Ectodermal cell (in vitro differentiated cells): Measurements from ENCODE around the gene LRRC17.
"Not testable (repeated sequence)": the region's sequence is repeated elsewhere in the genome, so short reads cannot be mapped to it uniquely, and the experiment has no call there.

Experiments
- H3K27ac ChIP-seq: 2 replicates; pipeline ENCODE4 v1.7.0; 2013; ENCODE audit warnings: mild to moderate bottlenecking, low read depth, low read length; ENCODE audit not compliant: insufficient read depth, poor library complexity, severe bottlenecking
- H3K27me3 ChIP-seq: 2 replicates; pipeline ENCODE4 v1.7.0; 2013; ENCODE audit warnings: mild to moderate bottlenecking, low read length; ENCODE audit not compliant: insufficient read depth, control insufficient read depth, poor library complexity, severe bottlenecking
- H3K36me3 ChIP-seq: one replicate; pipeline ENCODE4 v1.7.0; 2013; ENCODE audit warnings: low read length; ENCODE audit not compliant: control insufficient read depth, insufficient read depth
- H3K4me1 ChIP-seq: one replicate; pipeline ENCODE4 v1.7.0; 2013; ENCODE audit warnings: low read length; ENCODE audit not compliant: control insufficient read depth, insufficient read depth
- H3K4me3 ChIP-seq: 2 replicates; pipeline ENCODE4 v1.7.0; 2013; ENCODE audit warnings: low read depth, low read length, control low read depth; ENCODE audit not compliant: insufficient read depth
- H3K9me3 ChIP-seq: 2 replicates; pipeline ENCODE4 v1.7.0; 2013; ENCODE audit warnings: mild to moderate bottlenecking, low read length, moderate library complexity; ENCODE audit not compliant: control insufficient read depth
- WGBS, 2 experiments: methylation state at CpG; one replicate each; pipeline ENCODE4 v1.1.7; 2013; ENCODE audit warnings: missing lambda C conversion rate in 2 of 2; 5-methylcytosine and 5-hydroxymethylcytosine counted together

Gene LRRC17

DNA sequence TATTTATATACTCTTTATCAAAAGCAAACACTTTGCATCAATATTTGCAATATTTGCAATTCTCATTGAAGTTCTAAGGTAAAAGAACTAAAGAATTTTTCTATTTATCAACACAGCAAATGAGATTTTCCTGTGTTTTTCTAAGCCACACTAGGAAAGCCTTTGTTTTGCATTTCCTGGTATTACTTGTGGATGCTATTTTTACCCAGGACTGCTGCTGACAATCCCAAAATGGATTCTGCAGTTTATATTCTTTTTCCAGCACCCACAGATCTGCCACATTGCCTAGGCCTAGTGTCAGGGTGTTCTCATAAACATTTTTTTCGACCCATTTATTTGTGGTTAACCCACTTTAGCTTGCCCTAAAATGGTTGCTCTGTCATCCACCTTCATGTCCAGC lies 25.9 kb downstream of the LRRC17 start:
- Histone ChIP-seq H3K36me3 (no peaks in the 10 kb centered on the region), H3K4me1 (peaks cover 31% of the 10 kb centered on the region), H3K4me3 (no peak overlapping the region), H3K9me3 (no peaks in the 10 kb centered on the region), H3K27ac (no peak overlapping the region), H3K27me3 (no peaks in the 10 kb centered on the region)
- WGBS, 2 experiments = 91 to 96% methylated on average over 1 of the region's 1 CpG

DNA sequence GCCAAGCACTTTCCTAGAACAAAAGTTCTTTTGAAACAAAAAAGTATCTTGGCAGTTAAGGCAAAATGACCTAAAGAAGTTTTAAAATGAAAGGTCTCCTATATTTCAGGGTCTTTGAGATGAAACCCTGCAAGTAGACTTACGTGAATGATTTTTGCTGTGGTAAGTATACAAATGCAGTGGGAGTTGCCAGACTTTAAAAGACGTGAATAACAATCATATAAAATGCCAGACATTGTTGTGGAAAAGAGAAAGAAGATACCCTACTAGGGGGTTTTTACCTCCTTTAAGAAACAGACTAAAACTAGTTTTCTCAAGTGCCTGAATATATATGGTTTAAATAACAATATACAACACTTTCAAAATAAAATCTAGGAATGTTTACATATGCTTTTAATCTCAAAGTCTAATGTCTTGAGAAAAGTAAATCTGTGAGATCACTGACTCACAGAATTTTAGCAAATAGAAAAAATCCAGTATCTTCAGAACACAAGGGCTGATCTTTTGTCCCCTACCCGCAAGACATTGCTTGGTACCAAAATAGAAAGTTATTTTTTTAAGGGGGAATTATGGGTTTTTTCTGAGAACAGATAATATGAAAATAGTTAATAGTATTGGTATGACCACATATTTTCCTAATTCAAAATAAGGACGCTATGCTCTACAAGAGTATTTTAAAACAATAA lies 29.5 kb downstream of the LRRC17 start:
- H3K36me3 ChIP-seq = no peaks in the 10 kb centered on the region
- peak overlapping the region; percentile 31 for H3K27ac ChIP-seq
- H3K9me3 ChIP-seq = no peaks in the 10 kb centered on the region
- WGBS, 2 experiments = 48 to 54% methylated on average over 2 to 4 of the region's 4 CpGs
- H3K27me3 ChIP-seq = no peaks in the 10 kb centered on the region
- no peak overlapping the region for H3K4me3 ChIP-seq
- H3K4me1 ChIP-seq = peaks cover 18% of the 10 kb centered on the region

DNA sequence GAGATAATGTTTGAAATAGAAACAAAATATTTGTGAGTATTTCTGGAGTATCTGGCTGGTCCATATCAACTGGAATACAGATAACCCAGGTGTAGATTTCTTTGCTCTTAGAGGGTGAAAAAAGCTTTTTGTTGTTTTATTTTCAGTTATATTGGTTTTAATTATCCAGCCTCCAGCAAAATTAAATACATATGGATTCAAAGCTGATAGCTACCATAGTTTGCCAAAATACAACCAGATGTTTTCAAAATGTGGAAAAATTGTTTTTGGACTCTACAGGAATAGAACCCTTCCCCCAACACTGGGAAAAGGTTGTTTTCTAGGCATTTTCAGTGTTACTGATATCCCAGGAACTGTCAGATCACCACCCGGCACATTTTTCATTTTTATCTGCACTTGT lies 30.1 kb downstream of the LRRC17 start:
- 81 to 94% methylated on average over 1 of the region's 1 CpG for WGBS, 2 experiments
- Histone ChIP-seq H3K4me1 (peaks cover 18% of the 10 kb centered on the region), H3K9me3 (no peaks in the 10 kb centered on the region), H3K36me3 (no peaks in the 10 kb centered on the region), H3K4me3 (no peak overlapping the region), H3K27me3 (no peaks in the 10 kb centered on the region), H3K27ac (no peak overlapping the region)

GRCh38 chr7:102943423-102944169 lies 30.8 kb downstream of the LRRC17 start:
- Histone ChIP-seq H3K4me1 (peaks cover 18% of the 10 kb centered on the region), H3K27me3 (no peaks in the 10 kb centered on the region), H3K9me3 (no peaks in the 10 kb centered on the region), H3K4me3 (no peak overlapping the region), H3K36me3 (no peaks in the 10 kb centered on the region), H3K27ac (no peak overlapping the region)
- WGBS, 2 experiments = 57% methylated on average over 5 of the region's 5 CpGs

DNA sequence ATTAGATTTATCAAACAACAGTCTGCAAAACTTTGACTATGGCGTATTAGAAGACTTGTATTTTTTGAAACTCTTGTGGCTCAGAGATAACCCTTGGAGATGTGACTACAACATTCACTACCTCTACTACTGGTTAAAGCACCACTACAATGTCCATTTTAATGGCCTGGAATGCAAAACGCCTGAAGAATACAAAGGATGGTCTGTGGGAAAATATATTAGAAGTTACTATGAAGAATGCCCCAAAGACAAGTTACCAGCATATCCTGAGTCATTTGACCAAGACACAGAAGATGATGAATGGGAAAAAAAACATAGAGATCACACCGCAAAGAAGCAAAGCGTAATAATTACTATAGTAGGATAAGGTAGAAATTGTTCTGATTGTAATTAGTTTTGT lies 31.4 kb downstream of the LRRC17 start:
- no peaks in the 10 kb centered on the region for H3K36me3 ChIP-seq
- no peak overlapping the region for H3K4me3 ChIP-seq
- H3K27me3 ChIP-seq = no peaks in the 10 kb centered on the region
- 85 to 92% methylated on average over 3 to 4 of the region's 4 CpGs for WGBS, 2 experiments
- H3K27ac ChIP-seq = no peak overlapping the region
- no peaks in the 10 kb centered on the region for H3K9me3 ChIP-seq
- H3K4me1 ChIP-seq = peaks cover 18% of the 10 kb centered on the region

GRCh38 chr7:102951839-102952238 lies 39.0 kb downstream of the LRRC17 start:
- no peak overlapping the region for H3K4me3 ChIP-seq
- no peak overlapping the region for H3K27ac ChIP-seq
- H3K36me3 ChIP-seq = no peaks in the 10 kb centered on the region
- no peaks in the 10 kb centered on the region for H3K27me3 ChIP-seq
- H3K9me3 ChIP-seq = no peaks in the 10 kb centered on the region
- H3K4me1 ChIP-seq = no peaks in the 10 kb centered on the region
- 94 to 95% methylated on average over 3 of the region's 3 CpGs for WGBS, 2 experiments

DNA sequence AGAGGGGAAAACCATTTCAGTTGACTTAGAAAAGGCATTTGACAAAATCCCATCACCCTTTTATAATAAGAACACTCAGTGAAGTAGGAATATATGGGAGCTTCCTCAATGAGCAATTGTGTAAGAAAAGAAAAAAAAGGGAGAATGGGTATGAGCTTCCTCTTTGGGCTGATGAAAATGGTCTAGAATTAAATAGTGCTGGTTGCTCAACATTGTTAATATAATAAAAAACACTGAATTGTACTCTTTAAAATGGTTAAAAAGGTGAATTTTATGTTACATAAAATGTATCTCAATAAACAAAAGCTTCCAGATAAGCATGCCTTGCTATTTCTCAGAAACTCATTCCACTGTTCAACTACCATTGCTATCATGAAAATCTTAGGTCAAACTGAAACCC lies 40.6 kb downstream of the LRRC17 start:
- Histone ChIP-seq H3K36me3 (no peaks in the 10 kb centered on the region), H3K4me1 (no peaks in the 10 kb centered on the region), H3K9me3 (no peaks in the 10 kb centered on the region), H3K4me3 (no peak overlapping the region), H3K27ac (no peak overlapping the region), H3K27me3 (no peaks in the 10 kb centered on the region)

DNA sequence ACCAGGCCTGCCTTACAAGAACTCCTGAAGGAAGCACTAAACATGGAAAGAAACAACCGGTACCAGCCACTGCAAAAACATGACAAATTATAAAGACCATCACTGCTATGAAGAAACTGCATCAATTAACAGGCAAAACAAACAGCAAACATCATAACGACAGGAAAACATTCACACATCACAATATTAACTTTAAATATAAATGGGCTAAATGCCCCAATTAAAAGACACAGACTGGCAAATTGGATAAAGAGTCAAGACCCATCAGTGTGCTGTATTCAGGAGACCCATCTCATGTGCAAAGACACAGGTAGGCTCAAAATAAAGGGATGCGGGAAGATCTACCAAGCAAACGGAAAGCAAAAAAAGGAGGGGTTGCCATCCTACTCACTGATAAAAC lies 41.6 kb downstream of the LRRC17 start:
- not testable (repeated sequence) for H3K27ac ChIP-seq, H3K9me3 ChIP-seq, H3K36me3 ChIP-seq, H3K4me3 ChIP-seq, H3K4me1 ChIP-seq, H3K27me3 ChIP-seq
- WGBS, 2 experiments = 75 to 80% methylated on average over 4 of the region's 4 CpGs

DNA sequence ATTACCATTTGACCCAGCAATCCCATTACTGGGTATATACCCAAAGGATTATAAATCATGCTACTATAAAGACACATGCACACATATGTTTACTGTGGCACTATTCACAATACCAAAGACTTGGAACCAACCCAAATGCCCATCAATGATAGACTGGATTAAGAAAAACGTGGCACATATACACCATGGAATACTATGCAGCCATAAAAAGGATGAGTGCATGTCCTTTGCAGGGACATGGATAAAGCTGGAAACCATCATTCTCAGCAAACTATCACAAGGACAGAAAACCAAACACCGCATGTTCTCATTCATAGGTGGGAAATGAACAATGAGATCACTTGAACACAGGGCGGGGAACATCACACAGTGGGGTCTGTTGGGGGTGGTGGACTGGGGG lies 45.2 kb downstream of the LRRC17 start:
- H3K4me1 ChIP-seq, H3K27me3 ChIP-seq, H3K9me3 ChIP-seq, H3K4me3 ChIP-seq, H3K36me3 ChIP-seq, H3K27ac ChIP-seq: not testable (repeated sequence)
- WGBS, 2 experiments = 93 to 94% methylated on average over 3 of the region's 3 CpGs

DNA sequence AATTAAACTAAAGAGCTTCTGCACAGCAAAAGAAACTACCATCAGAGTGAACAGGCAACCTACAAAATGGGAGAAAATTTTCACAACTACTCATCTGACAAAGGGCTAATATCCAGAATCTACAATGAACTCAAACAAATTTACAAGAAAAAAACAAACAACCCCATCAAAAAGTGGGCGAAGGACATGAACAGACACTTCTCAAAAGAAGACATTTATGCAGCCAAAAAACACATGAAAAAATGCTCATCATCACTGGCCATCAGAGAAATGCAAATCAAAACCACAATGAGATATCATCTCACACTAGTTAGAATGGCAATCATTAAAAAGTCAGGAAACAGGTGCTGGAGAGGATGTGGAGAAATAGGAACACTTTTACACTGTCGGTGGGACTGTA lies 49.2 kb downstream of the LRRC17 start:
- not testable (repeated sequence) for H3K27me3 ChIP-seq, H3K4me1 ChIP-seq, H3K36me3 ChIP-seq, H3K27ac ChIP-seq, H3K4me3 ChIP-seq, H3K9me3 ChIP-seq
- WGBS, 2 experiments = 80 to 100% methylated on average over 1 of the region's 2 CpGs
